HG02642 (cell line): ENCODE results near the gene SPPL2B.
"Not testable (repeated sequence)": the region's sequence is repeated elsewhere in the genome, so short reads cannot be mapped to it uniquely, and the experiment has no call there.

Source experiments
- ATAC-seq: cut with Tn5 transposase; IDR thresholded peaks from one replicate; pipeline ENCODE4 v1.9.1; 2021; ENCODE audit warnings: mild to moderate bottlenecking; ENCODE audit not compliant: unreplicated experiment, poor library complexity

The SPPL2B gene

DNA sequence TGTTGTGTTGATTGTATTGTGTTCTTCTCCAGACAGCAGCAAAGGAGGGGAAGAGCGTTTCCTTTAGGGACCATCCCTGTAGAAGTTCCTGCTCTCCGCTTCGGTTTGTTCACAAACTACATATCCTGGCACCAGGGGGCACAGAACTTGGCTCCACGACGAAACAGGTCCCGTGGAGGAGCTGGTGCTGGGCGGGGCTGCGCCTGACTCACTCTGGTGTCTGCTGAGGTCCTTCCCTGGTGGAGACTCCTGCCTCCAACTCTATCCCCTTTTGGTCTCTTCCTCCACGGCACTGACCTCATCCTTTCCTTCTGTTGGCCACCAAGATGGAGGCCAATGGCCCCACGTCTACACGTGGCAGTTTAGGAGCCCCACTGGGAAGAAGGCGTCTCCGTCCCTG, 46.3 kb downstream of the SPPL2B start:
- ATAC-seq, result no peak

- ATAC-seq, result no peak
Measured at GRCh38 chr19:2375353-2376121, 47.1 kb downstream of the SPPL2B start.

DNA sequence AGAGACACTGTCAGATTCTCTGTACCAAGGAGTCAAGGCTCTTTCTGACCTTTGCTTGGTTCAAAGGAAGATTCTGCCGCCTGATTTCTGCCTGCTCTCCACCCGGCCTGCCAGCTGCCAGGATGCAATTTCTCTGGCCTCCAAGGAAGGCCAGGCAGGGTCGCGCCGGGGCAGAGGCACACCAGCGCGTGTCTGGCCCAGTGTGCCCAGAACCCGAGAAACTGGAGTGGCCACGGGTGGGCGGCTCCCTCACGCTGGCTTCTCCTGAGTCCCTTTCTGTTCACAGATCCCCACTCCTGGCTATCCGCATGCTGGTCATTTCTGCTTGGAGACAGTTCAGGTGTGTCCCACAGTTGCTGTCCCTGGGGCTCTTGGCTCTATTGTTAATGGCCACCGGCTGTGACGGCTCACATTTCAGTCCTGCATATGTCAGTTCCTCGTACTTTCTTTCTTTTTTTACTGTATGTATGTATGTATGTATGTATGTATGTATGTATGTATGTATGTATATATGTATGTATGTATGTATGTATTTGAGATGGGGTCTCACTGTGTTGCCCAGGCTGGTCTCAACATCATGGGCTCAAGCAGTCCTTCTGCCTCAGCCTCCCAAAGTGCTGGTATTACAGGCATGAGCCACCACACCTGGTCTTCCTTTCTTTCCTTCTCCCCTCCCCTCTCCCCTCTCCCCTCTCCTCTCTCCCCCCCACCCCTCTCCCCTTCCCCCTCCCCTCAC, 48.5 kb downstream of the SPPL2B start:
- ATAC-seq, result no peak

DNA sequence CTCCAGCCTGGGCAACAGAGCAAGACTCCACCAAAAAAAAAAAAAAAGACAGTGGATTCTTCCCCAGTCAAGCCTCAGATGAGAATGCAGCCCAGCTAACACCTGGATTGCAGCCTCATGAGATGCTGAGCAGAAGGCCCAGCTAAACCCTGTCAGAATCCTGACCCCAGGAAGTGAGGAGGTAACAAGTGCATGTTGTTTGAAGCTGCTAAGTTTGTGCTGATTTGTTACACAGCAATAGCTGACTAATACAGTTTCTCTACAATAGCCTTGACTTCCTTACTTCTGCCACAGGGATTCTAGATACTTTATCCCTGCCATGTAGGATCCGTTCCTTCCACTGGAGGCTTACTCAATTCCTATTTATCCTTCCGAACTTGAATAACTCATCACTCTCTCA, 52.1 kb downstream of the SPPL2B start:
- ATAC-seq, result no peak

GRCh38 chr19:2381148-2381820, 52.8 kb downstream of the SPPL2B start:
- no peak for ATAC-seq

DNA sequence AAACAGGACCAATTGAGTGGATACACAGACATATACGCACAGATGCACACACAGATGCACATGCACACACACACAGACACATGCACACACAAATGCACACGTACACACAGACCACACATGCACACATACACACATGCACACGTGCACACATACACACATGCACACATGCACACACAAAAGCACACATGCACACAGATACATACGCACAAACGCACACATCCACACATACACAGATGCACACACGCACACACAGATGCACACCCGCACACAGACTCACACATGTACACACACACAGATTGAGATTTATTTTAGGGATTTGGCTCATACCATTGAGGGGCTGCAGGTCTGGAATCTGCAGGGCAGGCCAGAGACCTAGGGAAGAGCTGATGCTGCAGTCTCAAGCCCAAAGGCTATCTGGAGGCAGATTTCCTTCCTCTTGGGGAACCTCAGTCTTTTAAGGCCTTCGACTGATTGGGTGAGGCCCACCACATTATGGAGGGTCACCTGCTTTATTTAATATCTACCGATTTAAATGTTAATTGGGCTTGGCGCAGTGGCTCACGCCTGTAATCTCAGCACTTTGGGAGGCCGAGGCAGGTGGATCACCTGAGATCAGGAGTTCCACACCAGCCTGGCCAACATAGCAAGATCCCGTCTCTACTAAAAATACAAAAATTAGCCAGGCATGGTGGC, 54.2 kb downstream of the SPPL2B start:
- ATAC-seq, result no peak

GRCh38 chr19:2385053-2385721, 56.7 kb downstream of the SPPL2B start:
- ATAC-seq, result no peak

DNA sequence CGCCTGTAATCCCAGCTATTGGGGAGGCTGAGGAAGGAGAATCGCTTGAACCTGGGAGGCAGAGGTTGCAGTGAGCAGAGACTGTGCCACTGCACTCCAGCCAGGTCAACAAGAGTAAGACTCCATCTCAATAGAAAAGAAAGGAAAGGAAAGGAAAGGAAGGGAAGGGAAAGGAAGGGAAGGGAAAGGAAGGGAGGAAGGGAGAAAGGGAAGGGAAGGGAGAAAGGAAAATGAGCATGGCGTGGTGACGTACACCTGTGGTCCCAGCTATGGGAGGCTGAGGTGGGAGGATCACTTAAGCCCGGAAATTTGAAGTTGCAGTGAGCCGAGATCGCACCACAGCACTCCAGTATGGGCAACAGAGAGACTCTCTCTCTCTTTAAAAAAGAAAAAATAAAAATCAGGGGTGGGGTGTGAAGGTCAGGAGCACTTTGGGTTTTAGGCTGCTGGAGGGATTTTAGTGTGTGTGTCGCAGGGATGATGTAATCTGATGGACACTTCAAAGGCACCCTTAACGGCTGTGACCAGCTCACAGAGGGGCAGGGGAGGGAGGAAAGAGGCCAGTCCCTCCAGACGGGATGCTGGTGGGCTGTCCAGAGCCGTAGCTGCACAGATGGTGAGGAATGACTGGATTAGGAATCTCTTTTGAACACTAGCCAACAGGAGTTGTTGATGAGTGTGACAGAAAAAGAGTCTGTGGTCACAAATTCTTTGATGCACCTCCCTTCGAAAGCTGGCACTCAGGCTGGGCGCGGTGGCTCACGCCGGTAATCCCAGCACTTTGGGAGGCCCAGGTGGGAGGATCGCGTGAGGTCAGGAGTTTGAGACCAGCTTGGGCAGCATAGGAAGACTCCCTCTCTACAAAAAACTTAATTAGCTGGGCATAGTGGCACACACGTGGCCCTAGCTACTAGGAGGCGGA, 59.1 kb downstream of the SPPL2B start:
- ATAC-seq, result no peak

GRCh38 chr19:2389594-2389993, 61.1 kb downstream of the SPPL2B start:
- ATAC-seq, result no peak

GRCh38 chr19:2391118-2391725, 62.7 kb downstream of the SPPL2B start:
- no peak for ATAC-seq

DNA sequence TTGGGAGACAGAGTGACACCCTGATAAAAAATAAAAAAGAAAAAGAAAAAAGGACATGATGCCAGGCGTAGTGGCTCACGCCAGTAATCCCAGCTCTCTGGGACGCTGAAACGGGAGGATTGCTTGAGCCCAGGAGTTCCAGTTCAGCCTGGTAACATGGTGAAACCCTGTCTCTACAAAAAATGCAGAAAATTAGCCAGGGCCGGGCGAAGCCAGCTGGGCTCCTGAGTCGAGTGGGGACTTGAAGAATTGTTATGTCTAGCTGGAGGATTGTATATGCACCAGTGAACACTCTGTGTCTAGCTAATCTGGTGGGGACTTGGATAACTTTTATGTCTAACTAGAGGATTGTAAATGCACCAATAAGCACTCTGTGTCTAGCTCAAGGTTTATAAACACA, 63.9 kb downstream of the SPPL2B start:
- ATAC-seq, result no peak

- not testable (repeated sequence) for ATAC-seq
Measured at GRCh38 chr19:2392899-2393298, 64.4 kb downstream of the SPPL2B start.

- no peak for ATAC-seq
Measured at GRCh38 chr19:2394054-2394441, 65.6 kb downstream of the SPPL2B start.

DNA sequence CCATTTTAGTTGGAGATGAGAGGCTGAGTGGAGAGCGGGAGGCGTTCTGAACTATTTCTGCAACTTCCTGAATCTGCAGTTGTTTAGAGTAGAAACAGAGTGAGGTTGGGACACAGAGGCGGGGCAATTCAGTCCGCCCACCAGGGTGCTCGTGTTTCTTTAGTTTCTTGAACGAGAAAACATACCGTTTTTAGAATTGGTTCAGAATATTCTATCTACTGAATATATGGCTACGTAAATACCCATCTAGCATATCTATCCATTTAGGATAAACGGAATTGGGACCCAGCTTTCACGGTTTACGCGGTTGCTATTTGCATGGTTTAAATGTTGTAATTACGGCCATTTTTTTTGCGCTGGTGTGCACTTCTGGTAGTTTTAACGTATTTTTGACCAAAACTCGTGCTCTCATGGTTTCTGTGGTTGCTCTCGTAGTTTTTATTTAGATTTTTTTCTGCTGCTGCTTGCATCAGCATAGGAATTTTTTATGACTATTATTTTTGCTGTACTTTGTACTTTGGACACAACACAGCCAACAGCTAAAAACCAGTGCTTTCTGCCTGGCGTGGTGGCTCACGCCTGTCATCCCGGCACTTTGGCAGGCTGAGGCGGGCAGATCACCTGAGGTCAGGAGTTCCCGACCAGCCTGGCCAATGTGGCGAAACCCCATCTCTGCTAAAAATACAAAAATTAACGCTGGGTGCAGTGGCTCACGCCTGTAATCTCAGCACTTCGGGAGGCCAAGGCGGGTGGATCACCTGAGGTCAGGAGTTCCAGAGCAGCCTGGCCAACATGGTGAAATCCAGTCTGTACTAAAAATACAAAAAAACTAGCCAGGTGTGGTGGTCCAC, 66.2 kb downstream of the SPPL2B start:
- no peak for ATAC-seq

GRCh38 chr19:2395293-2395829, 66.9 kb downstream of the SPPL2B start:
- ATAC-seq, result not testable (repeated sequence)

- not testable (repeated sequence) for ATAC-seq
Measured at GRCh38 chr19:2397173-2397572, 68.7 kb downstream of the SPPL2B start.

DNA sequence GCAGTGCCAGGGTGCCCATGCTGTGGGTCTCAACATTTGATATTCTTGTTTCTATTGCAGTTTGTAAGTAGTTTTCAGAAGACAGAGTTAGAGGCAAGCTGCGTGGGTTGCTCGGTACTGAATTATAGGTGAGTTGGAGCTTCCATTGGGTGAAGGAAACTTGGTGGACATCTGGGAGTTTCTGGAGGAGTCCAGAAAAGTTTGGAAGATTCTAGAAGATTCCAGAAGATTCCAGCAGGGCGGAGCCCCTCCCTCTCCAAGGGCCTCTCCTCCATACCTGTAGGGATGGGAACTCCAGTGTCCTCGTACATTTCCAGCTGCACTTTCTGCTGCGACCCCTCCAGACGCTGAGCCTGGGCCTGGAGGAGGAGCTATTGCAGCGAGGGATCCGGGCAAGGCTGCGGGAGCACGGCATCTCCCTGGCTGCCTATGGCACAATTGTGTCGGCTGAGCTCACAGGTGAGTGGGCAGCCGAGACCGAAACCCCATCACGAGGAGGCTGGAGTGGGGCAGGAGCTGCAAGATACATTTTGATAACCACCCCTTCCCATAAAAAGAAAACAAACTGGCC, 70.3 kb downstream of the SPPL2B start:
- no peak for ATAC-seq
